ENCODE measurements around the gene WNT3A.

GRCh38 chr1:228010921-228011320, 4.1 kb downstream of the WNT3A start:
- TF ChIP-seq CTCF (IDR thresholded peaks at IDR 0.05) = no peak
- TF ChIP-seq POLR2A (IDR thresholded peaks at IDR 0.05) = no peak
